Esophagus (tissue), 2 donors: ENCODE measurements around the gene ALOX15B. TPM values are rescaled to one million over a fixed set of nuclear protein-coding genes. Genes with fewer than 3 reads are reported as not detected.
A peak's percentile ranks its signal among the peaks of the same experiment; 100 is the strongest.
"Not testable (repeated sequence)": the region's sequence is repeated elsewhere in the genome, so short reads cannot be mapped to it uniquely, and the experiment has no call there.

ENCODE experiments used
- H3K27ac ChIP-seq, 2 donors: one replicate each; pipeline ENCODE4 v1.5.1; 2013; ENCODE audit warnings: low read depth in 2 of 2, mild to moderate bottlenecking in 2 of 2, inconsistent platforms in 1 of 2, low read length in 1 of 2, moderate library complexity in 1 of 2
- H3K27me3 ChIP-seq, 2 donors: one replicate each; pipeline ENCODE4 v1.6.1; 2013; ENCODE audit warnings: low read length in 2 of 2, control low read depth in 1 of 2, mild to moderate bottlenecking in 1 of 2; ENCODE audit not compliant: insufficient read depth in 2 of 2, control insufficient read depth in 1 of 2
- H3K36me3 ChIP-seq, 2 donors: one replicate each; pipeline ENCODE4 v1.6.1; 2013; ENCODE audit warnings: low read length in 1 of 2; ENCODE audit not compliant: control insufficient read depth in 2 of 2, insufficient read depth in 2 of 2
- H3K4me1 ChIP-seq, 2 donors: one replicate each; pipeline ENCODE4 v1.6.1; 2013; ENCODE audit warnings: low read length in 1 of 2; ENCODE audit not compliant: control insufficient read depth in 2 of 2, insufficient read depth in 2 of 2
- H3K4me3 ChIP-seq, 2 donors: one replicate each; pipeline ENCODE4 v1.5.1; 2013; ENCODE audit warnings: low read length in 2 of 2, mild to moderate bottlenecking in 2 of 2, low read depth in 1 of 2, moderate library complexity in 1 of 2
- H3K9me3 ChIP-seq, 2 donors: one replicate each; pipeline ENCODE4 v1.6.1; 2013; ENCODE audit warnings: mild to moderate bottlenecking in 2 of 2, low read depth in 1 of 2, low read length in 1 of 2, moderate library complexity in 1 of 2; ENCODE audit not compliant: control insufficient read depth in 2 of 2, insufficient read depth in 1 of 2
- WGBS, 2 donors: extraction: QIAGEN DNeasy Blood & Tissue Kit; methylation state at CpG; one replicate each; pipeline ENCODE4 v1.1.7; 2013; 5-methylcytosine and 5-hydroxymethylcytosine counted together
- polyA plus RNA-seq, 2 donors: library from polyadenylated mRNA; stranded (reverse); fragments of 200-250 nt; gene quantifications; one replicate each; pipeline ENCODE4 v1.2.3, GENCODE V29; 2013
- donor health status: healthy with polysubstance abuse.
- donor health status: Bipolar disorder and iron deficiency.

Gene ALOX15B
- polyA plus RNA-seq, 2 donors = 22.8 to 24.7 TPM

- H3K4me1 ChIP-seq = peaks cover 4 to 23% of the 10 kb centered on the region in 2 donors
- H3K27ac ChIP-seq = peak overlapping the region; percentile 83 to 91
- no peak overlapping the region for H3K4me3 ChIP-seq
- no peaks in the 10 kb centered on the region for H3K9me3 ChIP-seq
- no peaks in the 10 kb centered on the region for H3K36me3 ChIP-seq
- 68 to 70% methylated on average over 16 of the region's 16 CpGs for WGBS, 2 donors
- no peaks in the 10 kb centered on the region for H3K27me3 ChIP-seq
These were observed 18.9 kb upstream of the ALOX15B start for GRCh38 chr17:8019665-8020650.

GRCh38 chr17:8020776-8021564, 17.9 kb upstream of the ALOX15B start:
- Histone ChIP-seq H3K4me1 (peaks cover 6 to 17% of the 10 kb centered on the region in 2 donors), H3K27me3 (no peaks in the 10 kb centered on the region), H3K9me3 (no peaks in the 10 kb centered on the region), H3K36me3 (no peaks in the 10 kb centered on the region), H3K27ac (no peak overlapping the region), H3K4me3 (no peak overlapping the region)
- WGBS, 2 donors = 87 to 88% methylated on average over 9 of the region's 9 CpGs

- no peaks in the 10 kb centered on the region for H3K9me3 ChIP-seq
- H3K36me3 ChIP-seq = no peaks in the 10 kb centered on the region
- peaks cover 6 to 15% of the 10 kb centered on the region in 2 donors for H3K4me1 ChIP-seq
- 89 to 93% methylated on average over 13 of the region's 13 CpGs for WGBS, 2 donors
- H3K4me3 ChIP-seq = no peak overlapping the region
- H3K27ac ChIP-seq = no peak overlapping the region
- no peaks in the 10 kb centered on the region for H3K27me3 ChIP-seq
These were observed 17.1 kb upstream of the ALOX15B start for GRCh38 chr17:8021565-8022359.

- no peaks in the 10 kb centered on the region for H3K27me3 ChIP-seq
- H3K4me1 ChIP-seq = peaks cover 6 to 10% of the 10 kb centered on the region in 2 donors
- WGBS, 2 donors = 80 to 88% methylated on average over 4 of the region's 4 CpGs
- no peak overlapping the region for H3K27ac ChIP-seq
- H3K9me3 ChIP-seq = no peaks in the 10 kb centered on the region
- H3K36me3 ChIP-seq = no peaks in the 10 kb centered on the region
- H3K4me3 ChIP-seq = no peak overlapping the region
These were observed 16.4 kb upstream of the ALOX15B start for GRCh38 chr17:8022360-8023003.

- H3K27ac ChIP-seq = not testable (repeated sequence)
These were observed 14.7 kb upstream of the ALOX15B start for GRCh38 chr17:8024161-8024560.

GRCh38 chr17:8025176-8025911, 13.5 kb upstream of the ALOX15B start:
- peaks cover 4 to 6% of the 10 kb centered on the region in 2 donors for H3K4me1 ChIP-seq
- no peak overlapping the region for H3K4me3 ChIP-seq
- H3K27me3 ChIP-seq = no peaks in the 10 kb centered on the region
- H3K36me3 ChIP-seq = no peaks in the 10 kb centered on the region
- no peak overlapping the region for H3K27ac ChIP-seq
- WGBS, 2 donors = 87 to 90% methylated on average over 9 of the region's 9 CpGs
- H3K9me3 ChIP-seq = no peaks in the 10 kb centered on the region

More at GRCh38 chr17:8024161-8024560, 14.7 kb upstream of the ALOX15B start:
- 76 to 80% methylated on average over 6 of the region's 6 CpGs for WGBS, 2 donors
- H3K4me1 ChIP-seq = peaks cover 6 to 12% of the 10 kb centered on the region in 2 donors
- H3K27me3 ChIP-seq, H3K9me3 ChIP-seq, H3K36me3 ChIP-seq, H3K4me3 ChIP-seq: not testable (repeated sequence)

GRCh38 chr17:8029121-8029520, 9.7 kb upstream of the ALOX15B start:
- WGBS, 2 donors = 42 to 53% methylated on average over 5 of the region's 5 CpGs
- Histone ChIP-seq H3K36me3 (no peaks in the 10 kb centered on the region), H3K27ac (no peak overlapping the region), H3K4me1 (peaks cover 3 to 4% of the 10 kb centered on the region in 2 donors), H3K9me3 (no peaks in the 10 kb centered on the region), H3K27me3 (no peaks in the 10 kb centered on the region), H3K4me3 (no peak overlapping the region)

- Histone ChIP-seq H3K36me3 (no peaks in the 10 kb centered on the region), H3K9me3 (no peaks in the 10 kb centered on the region), H3K4me1 (peaks cover 0 to 3% of the 10 kb centered on the region in 2 donors), H3K27me3 (no peaks in the 10 kb centered on the region), H3K27ac (no peak overlapping the region), H3K4me3 (no peak overlapping the region)
- WGBS, 2 donors = 66 to 74% methylated on average over 6 of the region's 6 CpGs
These were observed 7.6 kb upstream of the ALOX15B start for GRCh38 chr17:8031261-8031661.
